ENCODE measurements around the gene GNAT1.

DNA sequence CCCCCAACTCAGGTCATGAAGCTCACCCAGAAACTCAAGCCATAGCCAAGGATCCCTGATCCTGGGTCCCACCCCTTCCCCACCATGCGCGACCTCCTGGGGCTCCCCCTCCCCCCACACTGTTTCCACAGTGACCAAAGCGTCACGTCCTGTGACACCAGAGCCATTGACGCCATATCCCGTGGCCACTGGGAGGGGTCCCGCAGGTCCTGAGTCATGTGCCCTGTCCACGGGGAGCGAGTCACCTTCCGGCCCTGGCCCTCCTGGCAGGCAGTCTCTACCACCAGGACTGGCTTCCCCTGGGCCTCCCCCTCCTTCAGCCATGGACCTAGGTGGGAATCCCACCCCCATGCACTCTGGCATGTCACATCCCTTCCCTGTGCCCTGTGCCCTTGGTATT is 20.7 kb upstream of the GNAT1 start:
- no peak for TF ChIP-seq FOXJ3 (CRISPR knock-in tag; IDR thresholded peaks at IDR 0.05; ENCODE audit: borderline replicate concordance)
- TF ChIP-seq ZSCAN18 (CRISPR knock-in tag; IDR thresholded peaks at IDR 0.05), result no peak
- TF ChIP-seq TEAD4 (CRISPR knock-in tag; IDR thresholded peaks at IDR 0.05), result no peak
- TF ChIP-seq, protein P1, sequence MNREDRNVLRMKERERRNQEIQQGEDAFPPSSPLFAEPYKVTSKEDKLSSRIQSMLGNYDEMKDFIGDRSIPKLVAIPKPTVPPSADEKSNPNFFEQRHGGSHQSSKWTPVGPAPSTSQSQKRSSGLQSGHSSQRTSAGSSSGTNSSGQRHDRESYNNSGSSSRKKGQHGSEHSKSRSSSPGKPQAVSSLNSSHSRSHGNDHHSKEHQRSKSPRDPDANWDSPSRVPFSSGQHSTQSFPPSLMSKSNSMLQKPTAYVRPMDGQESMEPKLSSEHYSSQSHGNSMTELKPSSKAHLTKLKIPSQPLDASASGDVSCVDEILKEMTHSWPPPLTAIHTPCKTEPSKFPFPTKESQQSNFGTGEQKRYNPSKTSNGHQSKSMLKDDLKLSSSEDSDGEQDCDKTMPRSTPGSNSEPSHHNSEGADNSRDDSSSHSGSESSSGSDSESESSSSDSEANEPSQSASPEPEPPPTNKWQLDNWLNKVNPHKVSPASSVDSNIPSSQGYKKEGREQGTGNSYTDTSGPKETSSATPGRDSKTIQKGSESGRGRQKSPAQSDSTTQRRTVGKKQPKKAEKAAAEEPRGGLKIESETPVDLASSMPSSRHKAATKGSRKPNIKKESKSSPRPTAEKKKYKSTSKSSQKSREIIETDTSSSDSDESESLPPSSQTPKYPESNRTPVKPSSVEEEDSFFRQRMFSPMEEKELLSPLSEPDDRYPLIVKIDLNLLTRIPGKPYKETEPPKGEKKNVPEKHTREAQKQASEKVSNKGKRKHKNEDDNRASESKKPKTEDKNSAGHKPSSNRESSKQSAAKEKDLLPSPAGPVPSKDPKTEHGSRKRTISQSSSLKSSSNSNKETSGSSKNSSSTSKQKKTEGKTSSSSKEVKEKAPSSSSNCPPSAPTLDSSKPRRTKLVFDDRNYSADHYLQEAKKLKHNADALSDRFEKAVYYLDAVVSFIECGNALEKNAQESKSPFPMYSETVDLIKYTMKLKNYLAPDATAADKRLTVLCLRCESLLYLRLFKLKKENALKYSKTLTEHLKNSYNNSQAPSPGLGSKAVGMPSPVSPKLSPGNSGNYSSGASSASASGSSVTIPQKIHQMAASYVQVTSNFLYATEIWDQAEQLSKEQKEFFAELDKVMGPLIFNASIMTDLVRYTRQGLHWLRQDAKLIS (CRISPR knock-in tag; IDR thresholded peaks at IDR 0.05; ENCODE audit: borderline replicate concordance), result no peak
- no peak for TF ChIP-seq CTCF (IDR thresholded peaks at IDR 0.05)
- TF ChIP-seq, protein P2, sequence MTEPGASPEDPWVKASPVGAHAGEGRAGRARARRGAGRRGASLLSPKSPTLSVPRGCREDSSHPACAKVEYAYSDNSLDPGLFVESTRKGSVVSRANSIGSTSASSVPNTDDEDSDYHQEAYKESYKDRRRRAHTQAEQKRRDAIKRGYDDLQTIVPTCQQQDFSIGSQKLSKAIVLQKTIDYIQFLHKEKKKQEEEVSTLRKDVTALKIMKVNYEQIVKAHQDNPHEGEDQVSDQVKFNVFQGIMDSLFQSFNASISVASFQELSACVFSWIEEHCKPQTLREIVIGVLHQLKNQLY (CRISPR knock-in tag; IDR thresholded peaks at IDR 0.05), result no peak
- no peak for TF ChIP-seq ZBTB21 (CRISPR knock-in tag; IDR thresholded peaks at IDR 0.05; ENCODE audit: borderline replicate concordance)
- no peak for TF ChIP-seq ATF6 (CRISPR knock-in tag; IDR thresholded peaks at IDR 0.05)
- TF ChIP-seq ZNF512 (CRISPR knock-in tag; IDR thresholded peaks at IDR 0.05; ENCODE audit: borderline replicate concordance), result no peak
- TF ChIP-seq SOX15 (CRISPR knock-in tag; IDR thresholded peaks at IDR 0.05), result no peak
- TF ChIP-seq NFYB (CRISPR knock-in tag; conservative IDR thresholded peaks at IDR 0.05; ENCODE audit: low read depth), result no peak
